Measurements from ENCODE around the gene GRIP2.

GRIP2 gene

GRCh38 chr3:14478956-14479550 is 61.1 kb downstream of the GRIP2 start:
- no peaks in the 10 kb centered on the region for H3K27me3 ChIP-seq
- intact Hi-C loops (cut with DNase I; ENCODE audit: low total_unique reads) = no loop called here
- peaks cover 0 to 89% (median 66%) of the 10 kb centered on the region in 3 donors for H3K36me3 ChIP-seq
- no peak for DNase-seq
- H3K4me1 ChIP-seq = peaks cover 0 to 10% (median 5%) of the 10 kb centered on the region in 4 donors
- no peak for TF ChIP-seq CTCF (IDR thresholded peaks at IDR 0.05)
- H3K9me3 ChIP-seq = no peaks in the 10 kb centered on the region
- no peak overlapping the region for H3K27ac ChIP-seq
- H3K4me3 ChIP-seq = no peak overlapping the region

GRCh38 chr3:14477311-14477935 is 62.7 kb downstream of the GRIP2 start:
- TF ChIP-seq CTCF (IDR thresholded peaks at IDR 0.05) = no peak
- Histone ChIP-seq H3K27ac (no peak overlapping the region), H3K27me3 (no peaks in the 10 kb centered on the region), H3K4me1 (peaks cover 0 to 17% (median 5%) of the 10 kb centered on the region in 4 donors), H3K36me3 (peaks cover 0 to 92% (median 59%) of the 10 kb centered on the region in 3 donors), H3K4me3 (no peak overlapping the region), H3K9me3 (no peaks in the 10 kb centered on the region)
- DNase-seq = no peak
- intact Hi-C loops (cut with DNase I; ENCODE audit: low total_unique reads) = no loop called here

- peaks cover 0 to 11% (median 1%) of the 10 kb centered on the region in 4 donors for H3K4me1 ChIP-seq
- no peak overlapping the region for H3K27ac ChIP-seq
Observed at GRCh38 chr3:14476583-14477265, 63.4 kb downstream of the GRIP2 start.

GRCh38 chr3:14475621-14476020 is 64.5 kb downstream of the GRIP2 start:
- no peaks in the 10 kb centered on the region for H3K9me3 ChIP-seq
- peaks cover 0 to 87% (median 49%) of the 10 kb centered on the region in 3 donors for H3K36me3 ChIP-seq
- H3K4me1 ChIP-seq = peaks cover 0 to 10% (median 0%) of the 10 kb centered on the region in 4 donors
- no peaks in the 10 kb centered on the region for H3K27me3 ChIP-seq
- TF ChIP-seq CTCF (IDR thresholded peaks at IDR 0.05) = no peak
- DNase-seq = no peak
- no peak overlapping the region for H3K27ac ChIP-seq
- H3K4me3 ChIP-seq = no peak overlapping the region
- intact Hi-C loops (cut with DNase I; ENCODE audit: low total_unique reads) = no loop called here

More at GRCh38 chr3:14476583-14477265, 63.4 kb downstream of the GRIP2 start:
- no peaks in the 10 kb centered on the region for H3K9me3 ChIP-seq
- intact Hi-C loops (cut with DNase I; ENCODE audit: low total_unique reads) = no loop called here
- peaks cover 0 to 94% (median 59%) of the 10 kb centered on the region in 3 donors for H3K36me3 ChIP-seq
- no peaks in the 10 kb centered on the region for H3K27me3 ChIP-seq
- DNase-seq = no peak
- H3K4me3 ChIP-seq = no peak overlapping the region
- no peak for TF ChIP-seq CTCF (IDR thresholded peaks at IDR 0.05)

- H3K36me3 ChIP-seq = peaks cover 0 to 78% (median 49%) of the 10 kb centered on the region in 3 donors
- intact Hi-C loops (cut with DNase I; ENCODE audit: low total_unique reads) = no loop called here
- H3K27ac ChIP-seq = no peak overlapping the region
Observed at GRCh38 chr3:14474363-14475081, 65.6 kb downstream of the GRIP2 start.

More at GRCh38 chr3:14474363-14475081, 65.6 kb downstream of the GRIP2 start:
- no peak overlapping the region for H3K4me3 ChIP-seq
- peaks cover 0 to 10% (median 0%) of the 10 kb centered on the region in 4 donors for H3K4me1 ChIP-seq
- no peak for TF ChIP-seq CTCF (IDR thresholded peaks at IDR 0.05)
- H3K9me3 ChIP-seq = no peaks in the 10 kb centered on the region
- no peak for DNase-seq
- H3K27me3 ChIP-seq = no peaks in the 10 kb centered on the region

All from tibial artery (tissue), 4 donors.